ENCODE measurements around the gene TYMS.

The TYMS gene

GRCh38 chr18:614193-614592, 43.3 kb upstream of the TYMS start:
- Histone ChIP-seq H3K27me3 (ENCODE audit: low read depth, low read length) (no peaks in the 10 kb centered on the region; the same call in 1 of the 2 replicates), H3K9me3 (ENCODE audit: insufficient read depth, low read length) (no peaks in the 10 kb centered on the region), H4K20me1 (ENCODE audit: insufficient read depth, low read length) (no peaks in the 10 kb centered on the region), H3K4me3 (ENCODE audit: low read length) (no peak overlapping the region), H2AFZ (ENCODE audit: low read depth, low read length) (0 out of 2 replicates have a peak overlapping the region, but pooled peaks have one; percentile 12), H3K4me2 (ENCODE audit: low read length) (peak overlapping the region; percentile 84), H3K36me3 (replicated peaks; ENCODE audit: low read depth, low read length) (no peaks in the 10 kb centered on the region), H3K27ac (ENCODE audit: low read length) (peak overlapping the region; percentile 98), H3K79me2 (ENCODE audit: low read length) (no peaks in the 10 kb centered on the region), H3K4me1 (ENCODE audit: low read length) (peaks cover 28% of the 10 kb centered on the region), H3K9ac (ENCODE audit: low read length) (no peak overlapping the region; the same call in 1 of the 2 replicates)
- no peak for TF ChIP-seq CTCF (IDR thresholded peaks at IDR 0.05; ENCODE audit: low read depth, low read length)
- TF ChIP-seq EZH2phosphoT487 (IDR thresholded peaks at IDR 0.05; ENCODE audit: low read depth): no peak

GRCh38 chr18:615092-615521, 42.3 kb upstream of the TYMS start:
- H3K4me1 ChIP-seq (ENCODE audit: low read length): peaks cover 28% of the 10 kb centered on the region
- H3K4me3 ChIP-seq (ENCODE audit: low read length): peak overlapping the region; percentile 52
- no peaks in the 10 kb centered on the region for H3K36me3 ChIP-seq (replicated peaks; ENCODE audit: low read depth, low read length)
- peak overlapping the region; percentile 98 for H3K27ac ChIP-seq (ENCODE audit: low read length)
- H4K20me1 ChIP-seq (ENCODE audit: insufficient read depth, low read length): no peaks in the 10 kb centered on the region
- H3K9me3 ChIP-seq (ENCODE audit: insufficient read depth, low read length): no peaks in the 10 kb centered on the region
- peak overlapping the region; percentile 84 for H3K4me2 ChIP-seq (ENCODE audit: low read length)
- no peaks in the 10 kb centered on the region for H3K79me2 ChIP-seq (ENCODE audit: low read length)
- H3K27me3 ChIP-seq (ENCODE audit: low read depth, low read length): peaks cover 4% of the 10 kb centered on the region
- peak overlapping the region; percentile 64 for H3K9ac ChIP-seq (ENCODE audit: low read length)
- peak overlapping the region; percentile 12; the same call in 1 of the 2 replicates for H2AFZ ChIP-seq (ENCODE audit: low read depth, low read length)
- TF ChIP-seq CTCF (IDR thresholded peaks at IDR 0.05; ENCODE audit: low read depth, low read length) (no peak), EZH2phosphoT487 (IDR thresholded peaks at IDR 0.05; ENCODE audit: low read depth) (no peak)

GRCh38 chr18:615773-616172, 41.7 kb upstream of the TYMS start:
- peak overlapping the region; percentile 64 for H3K9ac ChIP-seq (ENCODE audit: low read length)
- no peak for TF ChIP-seq EZH2phosphoT487 (IDR thresholded peaks at IDR 0.05; ENCODE audit: low read depth)
- no peak for TF ChIP-seq CTCF (IDR thresholded peaks at IDR 0.05; ENCODE audit: low read depth, low read length)
- H4K20me1 ChIP-seq (ENCODE audit: insufficient read depth, low read length): no peaks in the 10 kb centered on the region
- 0 out of 2 replicates have a peak overlapping the region, but pooled peaks have one; percentile 12 for H2AFZ ChIP-seq (ENCODE audit: low read depth, low read length)
- H3K27ac ChIP-seq (ENCODE audit: low read length): peak overlapping the region; percentile 98
- no peaks in the 10 kb centered on the region for H3K79me2 ChIP-seq (ENCODE audit: low read length)
- no peaks in the 10 kb centered on the region for H3K36me3 ChIP-seq (replicated peaks; ENCODE audit: low read depth, low read length)
- peaks cover 28% of the 10 kb centered on the region for H3K4me1 ChIP-seq (ENCODE audit: low read length)
- H3K4me2 ChIP-seq (ENCODE audit: low read length): peak overlapping the region; percentile 84
- H3K9me3 ChIP-seq (ENCODE audit: insufficient read depth, low read length): no peaks in the 10 kb centered on the region
- peak overlapping the region; percentile 52 for H3K4me3 ChIP-seq (ENCODE audit: low read length)
- peaks cover 9% of the 10 kb centered on the region for H3K27me3 ChIP-seq (ENCODE audit: low read depth, low read length)

GRCh38 chr18:616380-616995, 41.0 kb upstream of the TYMS start:
- peaks cover 9% of the 10 kb centered on the region for H3K27me3 ChIP-seq (ENCODE audit: low read depth, low read length)
- no peaks in the 10 kb centered on the region for H4K20me1 ChIP-seq (ENCODE audit: insufficient read depth, low read length)
- no peak for TF ChIP-seq EZH2phosphoT487 (IDR thresholded peaks at IDR 0.05; ENCODE audit: low read depth)
- TF ChIP-seq CTCF (IDR thresholded peaks at IDR 0.05; ENCODE audit: low read depth, low read length): peak; percentile 77
- no peak overlapping the region for H2AFZ ChIP-seq (ENCODE audit: low read depth, low read length)
- H3K4me1 ChIP-seq (ENCODE audit: low read length): peaks cover 34% of the 10 kb centered on the region
- H3K36me3 ChIP-seq (replicated peaks; ENCODE audit: low read depth, low read length): no peaks in the 10 kb centered on the region
- no peaks in the 10 kb centered on the region for H3K9me3 ChIP-seq (ENCODE audit: insufficient read depth, low read length)
- H3K27ac ChIP-seq (ENCODE audit: low read length): peak overlapping the region; percentile 98
- no peaks in the 10 kb centered on the region for H3K79me2 ChIP-seq (ENCODE audit: low read length)
- peak overlapping the region; percentile 64; the same call in 1 of the 2 replicates for H3K9ac ChIP-seq (ENCODE audit: low read length)
- H3K4me2 ChIP-seq (ENCODE audit: low read length): peak overlapping the region; percentile 84
- H3K4me3 ChIP-seq (ENCODE audit: low read length): peak overlapping the region; percentile 52

Measured in OCI-LY3 (cell line).